Thyroid gland (tissue), 4 donors: ENCODE measurements around the gene ACTR8.

Experiments used
- POLR2A ChIP-seq, 2 donors: fragments of 450-650 bp; IDR thresholded peaks; one replicate each; pipeline ENCODE4 v1.6.1; 2017; ENCODE audit warnings: antibody characterized with exemption in 2 of 2, mild to moderate bottlenecking in 2 of 2, moderate library complexity in 1 of 2
- TF ChIP-seq, protein P1 (sequence below), 6 experiments: fragments of 200-600 bp in 3 of 6; fragments of 450-650 bp in 3 of 6; sonication (generic) in 3 of 6; IDR thresholded peaks; one replicate each; pipeline ENCODE4 v1.5.1; 2016 to 2019; ENCODE audit warnings: antibody characterized with exemption in 6 of 6, mild to moderate bottlenecking in 2 of 6, inconsistent platforms in 1 of 6, moderate library complexity in 1 of 6

DNA sequence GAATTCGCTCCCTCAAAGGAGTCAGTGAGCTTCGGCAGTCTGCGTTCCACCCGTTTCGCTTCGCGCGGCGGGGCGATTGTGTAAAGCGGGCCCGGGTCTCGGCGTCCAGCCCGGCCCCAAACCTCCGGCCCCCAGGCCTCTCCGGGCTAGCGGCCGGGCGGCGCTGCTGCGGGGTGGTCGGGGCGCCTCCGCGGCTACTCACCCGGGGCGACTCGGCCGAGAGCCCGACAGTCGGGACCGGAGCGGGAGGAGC lies 36.1 kb downstream of the ACTR8 start:
- no peak for TF ChIP-seq POLR2A (IDR thresholded peaks at IDR 0.05)
- TF ChIP-seq, protein P1, sequence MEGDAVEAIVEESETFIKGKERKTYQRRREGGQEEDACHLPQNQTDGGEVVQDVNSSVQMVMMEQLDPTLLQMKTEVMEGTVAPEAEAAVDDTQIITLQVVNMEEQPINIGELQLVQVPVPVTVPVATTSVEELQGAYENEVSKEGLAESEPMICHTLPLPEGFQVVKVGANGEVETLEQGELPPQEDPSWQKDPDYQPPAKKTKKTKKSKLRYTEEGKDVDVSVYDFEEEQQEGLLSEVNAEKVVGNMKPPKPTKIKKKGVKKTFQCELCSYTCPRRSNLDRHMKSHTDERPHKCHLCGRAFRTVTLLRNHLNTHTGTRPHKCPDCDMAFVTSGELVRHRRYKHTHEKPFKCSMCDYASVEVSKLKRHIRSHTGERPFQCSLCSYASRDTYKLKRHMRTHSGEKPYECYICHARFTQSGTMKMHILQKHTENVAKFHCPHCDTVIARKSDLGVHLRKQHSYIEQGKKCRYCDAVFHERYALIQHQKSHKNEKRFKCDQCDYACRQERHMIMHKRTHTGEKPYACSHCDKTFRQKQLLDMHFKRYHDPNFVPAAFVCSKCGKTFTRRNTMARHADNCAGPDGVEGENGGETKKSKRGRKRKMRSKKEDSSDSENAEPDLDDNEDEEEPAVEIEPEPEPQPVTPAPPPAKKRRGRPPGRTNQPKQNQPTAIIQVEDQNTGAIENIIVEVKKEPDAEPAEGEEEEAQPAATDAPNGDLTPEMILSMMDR (IDR thresholded peaks at IDR 0.05): no peak
